Effector CD8-positive, alpha-beta T cell (primary cell): ENCODE results near the gene KCNIP3.
"Not testable (repeated sequence)": the region's sequence is repeated elsewhere in the genome, so short reads cannot be mapped to it uniquely, and the experiment has no call there.

Source experiments
- DNase-seq: peaks from one replicate; lab custom pipeline; 2025; lab: John Stamatoyannopoulos, UW

Gene KCNIP3

DNA sequence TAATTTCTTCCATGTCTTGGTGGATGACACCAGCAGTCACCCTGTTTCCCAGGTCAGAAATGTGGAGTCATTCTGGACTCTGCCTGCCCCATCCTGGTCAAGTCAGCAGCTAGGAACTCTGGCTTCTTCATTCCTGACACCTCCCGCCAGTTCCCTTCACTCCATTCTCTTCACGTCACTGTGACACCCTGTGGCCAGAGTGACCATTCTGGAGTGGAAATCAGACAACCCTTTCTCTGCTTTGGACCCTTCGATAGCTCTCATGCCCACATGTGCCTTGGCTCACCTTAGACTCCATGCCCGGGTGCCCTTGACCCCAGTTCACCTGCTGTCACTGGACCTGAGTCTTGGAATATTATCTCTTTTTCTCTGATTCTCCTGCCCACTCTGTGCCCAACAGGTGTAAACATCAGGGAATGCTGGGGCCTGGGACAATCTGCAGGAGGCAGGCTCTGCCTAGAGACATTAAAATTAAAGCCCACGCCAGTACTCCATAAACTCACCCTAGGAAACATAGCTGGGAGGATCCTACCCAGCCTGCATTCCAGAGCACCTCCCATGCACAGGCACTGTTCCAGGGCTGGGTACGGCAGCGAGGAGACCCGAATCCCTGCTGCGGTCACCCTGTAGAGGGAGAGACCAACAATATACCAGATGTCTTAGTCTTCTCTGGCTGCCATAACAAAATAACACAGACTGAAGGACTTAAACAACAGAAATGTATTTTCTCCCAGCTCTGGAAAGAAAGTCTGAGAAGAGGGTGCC, 64.3 kb downstream of the KCNIP3 start:
- no peak for DNase-seq

DNA sequence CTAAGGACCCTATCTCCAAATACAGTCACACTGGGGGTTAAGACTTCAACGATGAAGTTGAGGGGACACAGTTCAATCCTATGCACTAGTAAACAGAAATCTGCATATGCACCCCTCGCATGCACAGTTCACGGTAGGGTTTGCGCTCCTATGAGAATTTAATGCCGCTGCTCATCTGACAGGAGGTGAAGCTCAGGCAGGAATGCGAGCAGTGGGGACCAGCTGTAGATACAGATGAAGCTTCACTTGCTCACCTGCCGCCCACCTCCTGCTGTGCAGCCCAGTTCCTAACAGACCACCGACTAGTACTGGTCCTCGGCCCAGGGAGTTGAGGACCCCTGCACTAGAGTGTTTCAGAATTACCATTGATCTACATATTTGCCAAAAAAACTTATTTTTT, 65.3 kb downstream of the KCNIP3 start:
- no peak for DNase-seq

GRCh38 chr2:95366514-95366913, 69.4 kb downstream of the KCNIP3 start:
- no peak for DNase-seq

DNA sequence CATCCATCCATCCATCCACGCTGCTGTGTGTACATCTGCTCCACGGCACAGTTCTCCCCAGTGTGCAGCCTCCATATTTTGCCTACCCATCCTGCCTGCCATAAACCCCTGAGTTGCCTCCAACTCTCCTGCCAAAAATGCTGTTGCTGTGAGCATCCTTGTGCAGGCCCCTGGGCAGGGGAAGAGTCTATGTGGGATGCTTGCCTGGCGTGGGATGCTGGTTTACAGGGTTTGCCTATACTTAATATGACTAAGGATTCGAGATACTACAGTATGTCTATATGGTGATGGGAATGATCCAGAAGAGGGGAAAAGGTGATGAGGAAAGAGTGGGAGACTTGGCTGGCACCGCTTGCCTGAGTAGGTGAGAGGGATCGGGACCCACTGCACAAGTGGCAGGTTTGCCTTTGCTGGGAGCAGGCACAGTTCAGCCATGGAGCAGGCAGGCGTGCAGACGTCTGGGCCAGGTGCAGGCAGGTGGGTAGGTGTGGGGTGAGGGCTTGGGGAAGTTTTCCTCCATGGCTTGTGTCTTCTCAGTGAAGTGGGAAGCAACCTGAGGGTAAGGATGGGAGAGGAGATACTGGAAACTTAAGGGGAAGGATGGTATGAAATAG, 75.2 kb downstream of the KCNIP3 start:
- DNase-seq = no peak

GRCh38 chr2:95372845-95373244, 75.7 kb downstream of the KCNIP3 start:
- no peak for DNase-seq

GRCh38 chr2:95374029-95374428, 76.9 kb downstream of the KCNIP3 start:
- no peak for DNase-seq

DNA sequence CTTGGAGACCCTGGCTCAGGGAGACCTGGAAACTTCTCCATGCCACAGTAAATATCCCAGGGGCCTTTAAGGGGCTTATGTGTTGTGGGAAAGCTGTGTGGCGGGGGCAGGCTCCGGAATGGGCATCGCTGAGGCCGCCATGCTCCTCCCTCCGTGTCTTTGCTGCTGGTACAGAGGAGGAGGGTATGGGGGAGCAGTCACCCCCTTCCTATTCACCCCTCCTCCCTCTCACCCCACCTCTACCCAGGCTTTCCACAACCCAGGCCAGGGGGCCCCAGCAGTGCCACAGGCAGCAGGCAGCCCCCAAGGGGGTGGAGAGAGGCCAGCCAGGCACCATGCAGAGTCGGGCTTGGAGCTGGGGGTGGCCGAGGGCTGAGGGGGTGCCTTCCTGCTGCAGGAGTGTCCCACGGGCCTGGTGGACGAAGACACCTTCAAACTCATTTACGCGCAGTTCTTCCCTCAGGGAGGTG, 77.3 kb downstream of the KCNIP3 start:
- no peak for DNase-seq

GRCh38 chr2:95374921-95375471, 77.8 kb downstream of the KCNIP3 start:
- no peak for DNase-seq

DNA sequence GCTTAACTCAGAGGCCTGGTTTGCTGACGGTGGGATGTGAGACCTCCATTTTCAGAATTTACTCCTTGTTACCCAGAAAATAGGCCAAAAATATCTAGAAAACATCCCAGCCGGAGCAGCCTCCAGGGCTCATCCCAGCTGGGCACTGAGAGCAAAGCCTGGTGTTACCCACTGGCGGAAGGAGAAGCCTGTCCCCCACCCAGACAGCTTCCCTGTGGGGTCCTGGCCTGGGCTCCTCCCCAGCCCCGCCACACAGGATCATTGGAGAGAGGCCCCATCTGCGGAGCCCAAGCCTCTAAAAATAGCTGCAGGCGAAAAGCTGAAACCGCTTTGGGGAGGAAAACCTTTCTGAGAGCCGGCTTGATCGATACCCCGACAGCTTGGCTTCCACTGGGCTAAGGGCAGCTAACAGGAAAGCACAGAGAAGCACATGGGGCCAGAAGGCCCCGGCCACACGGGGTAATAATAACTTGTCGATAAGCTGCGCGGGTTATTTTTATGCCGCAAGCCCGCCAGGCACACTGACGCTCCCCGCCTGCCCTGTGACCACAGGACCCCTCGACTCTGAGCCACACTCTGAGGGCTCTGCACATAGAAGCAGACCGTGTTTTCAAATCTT, 78.5 kb downstream of the KCNIP3 start:
- no peak for DNase-seq

DNA sequence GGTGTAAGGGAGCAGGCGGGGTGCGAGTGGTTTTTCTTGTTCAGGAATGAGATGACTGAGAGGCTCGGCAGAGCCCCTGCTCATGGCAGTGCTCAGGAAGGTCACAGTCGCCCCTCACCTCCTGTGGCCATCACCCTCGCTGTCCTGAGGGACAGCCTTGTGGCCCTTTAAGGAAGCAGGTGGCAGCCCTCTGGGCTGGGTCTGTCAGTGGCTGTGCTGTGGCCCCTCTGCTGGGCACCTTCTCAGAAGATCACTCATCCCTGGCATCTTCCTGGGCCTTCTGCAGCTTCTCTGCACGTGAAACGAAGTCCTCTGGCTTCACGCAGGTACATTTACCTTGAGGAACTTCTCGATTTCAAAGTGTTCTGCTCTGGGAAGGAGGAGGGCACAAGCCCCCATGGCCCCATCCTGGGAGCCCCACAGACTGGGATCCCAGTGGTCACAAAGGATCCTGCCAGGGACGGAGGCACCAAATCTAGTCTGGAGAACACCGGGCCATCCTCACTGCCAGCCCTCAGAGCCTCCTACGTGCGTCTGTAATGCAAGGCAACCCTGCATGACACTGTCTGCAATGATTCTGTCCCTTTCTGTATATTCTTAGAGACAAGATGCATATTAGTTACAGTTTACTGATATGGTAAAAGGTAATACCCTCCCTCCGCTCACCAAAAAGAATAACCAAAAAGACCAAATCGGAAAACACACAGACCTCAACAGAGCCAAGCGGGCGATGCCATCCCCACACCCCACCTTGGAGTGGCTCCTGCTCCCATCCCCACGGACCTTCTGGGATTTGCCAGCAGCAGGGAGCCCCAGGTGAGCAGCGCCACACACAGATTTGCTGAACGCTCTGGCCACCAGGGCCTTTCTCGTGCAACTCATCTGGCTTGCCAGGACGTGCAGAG, 79.4 kb downstream of the KCNIP3 start:
- DNase-seq = no peak

- no peak for DNase-seq
These were observed 80.3 kb downstream of the KCNIP3 start for GRCh38 chr2:95377216-95378123.

GRCh38 chr2:95378281-95378680, 81.1 kb downstream of the KCNIP3 start:
- not testable (repeated sequence) for DNase-seq

- DNase-seq = no peak
These were observed 82.3 kb downstream of the KCNIP3 start for GRCh38 chr2:95379371-95379831.

DNA sequence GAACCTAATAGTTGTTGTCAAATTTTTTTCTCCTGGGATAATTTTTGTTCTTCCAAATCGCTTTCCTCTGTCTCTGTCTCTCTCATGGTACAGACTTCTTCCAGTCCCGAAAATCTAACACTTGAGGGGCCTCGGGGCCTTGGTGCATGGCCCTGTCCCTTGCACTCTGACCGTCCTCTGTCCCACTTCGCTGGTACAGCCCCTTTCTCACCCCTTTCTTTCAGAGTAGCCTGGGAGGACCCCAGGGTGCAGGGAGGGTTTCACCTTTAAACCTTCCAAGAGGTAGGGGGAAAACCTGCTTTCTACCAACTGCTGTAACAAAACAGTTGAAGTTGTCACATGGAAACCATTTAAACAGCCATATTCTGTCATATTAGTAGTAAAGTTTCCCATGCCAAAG, 83.1 kb downstream of the KCNIP3 start:
- no peak for DNase-seq

DNA sequence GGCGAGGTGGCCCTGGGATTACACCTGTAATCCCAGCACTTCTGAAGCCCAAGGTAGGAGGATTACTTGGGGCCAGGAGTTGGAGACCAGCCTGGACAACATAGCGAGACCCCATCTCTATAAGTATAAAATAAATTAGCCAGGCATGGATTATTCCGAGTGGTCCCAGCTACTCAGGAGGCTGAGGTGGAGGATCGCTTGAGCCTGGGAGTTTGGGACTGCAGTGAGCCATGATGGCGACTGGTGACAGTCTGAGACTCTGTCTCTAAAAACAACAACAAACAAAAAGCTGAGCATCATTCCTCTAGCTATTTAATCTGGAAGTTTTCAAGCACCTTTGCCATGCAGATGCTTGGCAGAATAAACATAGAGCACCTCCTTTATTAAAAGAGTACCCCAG, 83.6 kb downstream of the KCNIP3 start:
- no peak for DNase-seq

- DNase-seq = no peak
These were observed 84.4 kb downstream of the KCNIP3 start for GRCh38 chr2:95381212-95382191.

DNA sequence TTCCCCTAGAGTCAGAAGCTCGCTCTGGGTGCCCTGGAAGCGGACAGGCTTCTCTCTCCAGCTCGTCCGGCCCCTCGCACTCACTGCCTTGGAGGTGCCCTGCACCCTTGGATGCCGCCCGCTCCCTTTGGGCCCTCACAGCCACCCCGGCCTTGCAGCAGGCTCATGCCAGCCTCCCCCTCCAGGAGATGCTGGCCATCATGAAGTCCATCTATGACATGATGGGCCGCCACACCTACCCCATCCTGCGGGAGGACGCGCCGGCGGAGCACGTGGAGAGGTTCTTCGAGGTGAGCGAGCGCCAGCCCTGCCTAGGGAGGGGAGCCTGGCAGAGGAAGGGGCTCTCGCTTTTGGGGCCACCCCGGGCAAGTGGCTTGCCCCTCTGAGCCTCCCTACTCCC, 85.0 kb downstream of the KCNIP3 start:
- DNase-seq = no peak

GRCh38 chr2:95382686-95383634, 85.8 kb downstream of the KCNIP3 start:
- DNase-seq = no peak
